ENCODE results near the gene CYB561D1.

Gene CYB561D1

DNA sequence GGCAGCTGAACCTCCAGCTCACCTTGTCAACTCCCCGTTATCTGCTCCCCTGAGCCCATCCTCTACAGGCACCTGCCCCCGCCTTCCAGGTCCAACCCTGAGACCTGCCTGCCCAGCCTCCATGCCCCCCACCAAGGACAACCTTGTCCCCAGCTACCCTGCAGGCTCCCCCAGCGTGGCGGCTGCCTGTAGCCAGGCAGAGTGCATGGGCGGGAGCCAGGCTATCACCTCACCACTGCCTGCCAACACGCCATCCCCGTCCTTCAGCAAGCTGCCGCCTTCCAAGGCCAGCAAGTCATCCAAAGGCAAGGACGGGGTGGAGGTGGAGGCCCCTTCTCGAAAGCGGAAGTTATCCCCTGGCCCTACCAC, 3.0 kb upstream of the CYB561D1 start:
- TF ChIP-seq, protein P1, sequence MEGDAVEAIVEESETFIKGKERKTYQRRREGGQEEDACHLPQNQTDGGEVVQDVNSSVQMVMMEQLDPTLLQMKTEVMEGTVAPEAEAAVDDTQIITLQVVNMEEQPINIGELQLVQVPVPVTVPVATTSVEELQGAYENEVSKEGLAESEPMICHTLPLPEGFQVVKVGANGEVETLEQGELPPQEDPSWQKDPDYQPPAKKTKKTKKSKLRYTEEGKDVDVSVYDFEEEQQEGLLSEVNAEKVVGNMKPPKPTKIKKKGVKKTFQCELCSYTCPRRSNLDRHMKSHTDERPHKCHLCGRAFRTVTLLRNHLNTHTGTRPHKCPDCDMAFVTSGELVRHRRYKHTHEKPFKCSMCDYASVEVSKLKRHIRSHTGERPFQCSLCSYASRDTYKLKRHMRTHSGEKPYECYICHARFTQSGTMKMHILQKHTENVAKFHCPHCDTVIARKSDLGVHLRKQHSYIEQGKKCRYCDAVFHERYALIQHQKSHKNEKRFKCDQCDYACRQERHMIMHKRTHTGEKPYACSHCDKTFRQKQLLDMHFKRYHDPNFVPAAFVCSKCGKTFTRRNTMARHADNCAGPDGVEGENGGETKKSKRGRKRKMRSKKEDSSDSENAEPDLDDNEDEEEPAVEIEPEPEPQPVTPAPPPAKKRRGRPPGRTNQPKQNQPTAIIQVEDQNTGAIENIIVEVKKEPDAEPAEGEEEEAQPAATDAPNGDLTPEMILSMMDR (conservative IDR thresholded peaks at IDR 0.05; ENCODE audit: low read length): no peak
- no peak for TF ChIP-seq EZH2phosphoT487 (IDR thresholded peaks at IDR 0.05; ENCODE audit: borderline replicate concordance)
- Histone ChIP-seq H3K27me3 (ENCODE audit: insufficient read depth, low read length, poor library complexity, severe bottlenecking) (no peaks in the 10 kb centered on the region), H3K4me1 (ENCODE audit: insufficient read depth, low read length, poor library complexity, severe bottlenecking) (peaks cover 14% of the 10 kb centered on the region), H3K79me2 (ENCODE audit: insufficient read depth, low read length) (peaks cover 17% of the 10 kb centered on the region), H3F3A (ENCODE audit: low read depth) (no peaks in the 10 kb centered on the region), H2AFZ (ENCODE audit: low read length) (no peak overlapping the region), H3K9me2 (replicated peaks; ENCODE audit: low read depth, low read length) (no peaks in the 10 kb centered on the region), H3K9ac (ENCODE audit: low read depth, low read length, poor library complexity, severe bottlenecking) (no peak overlapping the region), H3K36me3 (ENCODE audit: insufficient read depth, low read length) (peaks cover 1% of the 10 kb centered on the region; the same call in 1 of the 2 replicates), H4K20me1 (ENCODE audit: insufficient read depth, low read length, poor library complexity, severe bottlenecking) (peaks cover 7% of the 10 kb centered on the region), H3K9me3 (ENCODE audit: insufficient read depth, low read depth, low read length) (no peaks in the 10 kb centered on the region), H3K4me3 (ENCODE audit: low read length, poor library complexity, severe bottlenecking) (no peak overlapping the region), H3K4me2 (ENCODE audit: low read depth, low read length, poor library complexity, severe bottlenecking) (no peak overlapping the region)

DNA sequence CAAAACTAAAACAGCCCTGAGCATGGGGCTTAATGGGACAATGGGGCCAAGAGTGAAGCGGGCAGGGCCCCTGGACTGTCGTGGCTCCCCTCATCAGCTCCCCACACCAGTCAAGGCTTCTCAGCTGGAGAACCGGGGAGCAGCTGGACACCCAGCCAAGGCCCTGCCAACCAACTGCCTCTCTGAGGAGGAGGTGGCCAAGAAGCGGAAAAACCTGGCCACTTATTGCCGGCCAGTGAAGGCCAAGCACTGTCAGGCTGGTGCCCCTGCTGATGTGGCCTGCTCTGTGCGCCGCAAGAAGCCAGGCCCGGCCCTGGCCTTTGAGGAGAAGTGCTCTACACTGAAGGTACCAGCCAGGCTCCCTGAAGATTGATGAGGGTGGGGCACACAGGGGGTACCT, 2.5 kb upstream of the CYB561D1 start:
- TF ChIP-seq EZH2phosphoT487 (IDR thresholded peaks at IDR 0.05; ENCODE audit: borderline replicate concordance): no peak
- TF ChIP-seq, protein P1 (conservative IDR thresholded peaks at IDR 0.05; ENCODE audit: low read length): no peak
- H3K4me3 ChIP-seq (ENCODE audit: low read length, poor library complexity, severe bottlenecking): no peak overlapping the region
- H3K27me3 ChIP-seq (ENCODE audit: insufficient read depth, low read length, poor library complexity, severe bottlenecking): no peaks in the 10 kb centered on the region
- H3K4me2 ChIP-seq (ENCODE audit: low read depth, low read length, poor library complexity, severe bottlenecking): no peak overlapping the region
- no peaks in the 10 kb centered on the region for H3K9me2 ChIP-seq (replicated peaks; ENCODE audit: low read depth, low read length)
- no peaks in the 10 kb centered on the region for H3K9me3 ChIP-seq (ENCODE audit: insufficient read depth, low read depth, low read length)
- H2AFZ ChIP-seq (ENCODE audit: low read length): no peak overlapping the region
- H3F3A ChIP-seq (ENCODE audit: low read depth): no peaks in the 10 kb centered on the region
- peaks cover 6% of the 10 kb centered on the region; the same call in 1 of the 2 replicates for H3K36me3 ChIP-seq (ENCODE audit: insufficient read depth, low read length)
- H3K79me2 ChIP-seq (ENCODE audit: insufficient read depth, low read length): peaks cover 20% of the 10 kb centered on the region
- H3K4me1 ChIP-seq (ENCODE audit: insufficient read depth, low read length, poor library complexity, severe bottlenecking): peaks cover 14% of the 10 kb centered on the region
- peaks cover 7% of the 10 kb centered on the region for H4K20me1 ChIP-seq (ENCODE audit: insufficient read depth, low read length, poor library complexity, severe bottlenecking)
- H3K9ac ChIP-seq (ENCODE audit: low read depth, low read length, poor library complexity, severe bottlenecking): no peak overlapping the region

DNA sequence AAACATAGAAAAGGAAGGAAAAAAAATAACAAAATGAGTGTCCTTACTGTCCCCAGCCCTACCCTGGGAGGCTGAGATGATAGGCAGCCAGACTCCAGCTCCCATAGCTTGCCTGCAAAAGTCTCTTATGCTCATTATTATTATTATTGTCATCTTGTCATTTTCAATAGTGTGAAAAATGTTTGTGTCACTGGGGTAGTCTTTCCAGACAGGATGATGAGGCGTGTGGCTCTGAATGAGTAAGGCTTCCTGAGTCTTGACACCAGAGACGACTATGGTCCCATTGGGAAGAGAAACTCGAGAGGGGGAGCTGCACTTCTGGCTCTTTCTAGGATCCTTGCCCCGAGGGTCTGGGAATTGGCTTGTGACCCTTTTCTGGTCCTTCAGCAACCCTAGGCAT, 1.1 kb upstream of the CYB561D1 start:
- Histone ChIP-seq H3K36me3 (ENCODE audit: insufficient read depth, low read length) (peaks cover 6% of the 10 kb centered on the region; the same call in 1 of the 2 replicates), H3K79me2 (ENCODE audit: insufficient read depth, low read length) (peaks cover 30% of the 10 kb centered on the region), H3K9ac (ENCODE audit: low read depth, low read length, poor library complexity, severe bottlenecking) (no peak overlapping the region), H4K20me1 (ENCODE audit: insufficient read depth, low read length, poor library complexity, severe bottlenecking) (peaks cover 7% of the 10 kb centered on the region), H3K4me1 (ENCODE audit: insufficient read depth, low read length, poor library complexity, severe bottlenecking) (peaks cover 20% of the 10 kb centered on the region), H3K9me3 (ENCODE audit: insufficient read depth, low read depth, low read length) (no peaks in the 10 kb centered on the region), H2AFZ (ENCODE audit: low read length) (no peak overlapping the region), H3F3A (ENCODE audit: low read depth) (no peaks in the 10 kb centered on the region), H3K9me2 (replicated peaks; ENCODE audit: low read depth, low read length) (no peaks in the 10 kb centered on the region), H3K4me3 (ENCODE audit: low read length, poor library complexity, severe bottlenecking) (no peak overlapping the region), H3K4me2 (ENCODE audit: low read depth, low read length, poor library complexity, severe bottlenecking) (no peak overlapping the region), H3K27me3 (ENCODE audit: insufficient read depth, low read length, poor library complexity, severe bottlenecking) (no peaks in the 10 kb centered on the region)
- TF ChIP-seq EZH2phosphoT487 (IDR thresholded peaks at IDR 0.05; ENCODE audit: borderline replicate concordance): no peak
- TF ChIP-seq, protein P1 (conservative IDR thresholded peaks at IDR 0.05; ENCODE audit: low read length): no peak

Data from Loucy (cell line).